ENCODE measurements around the gene MLLT3. TPM values are rescaled to one million over a fixed set of nuclear protein-coding genes. Genes with fewer than 3 reads are reported as not detected.

Gene MLLT3
- total RNA-seq, 1 donor from 2014 or later: 35.1 TPM

GRCh38 chr9:20479419-20480155, 142.7 kb downstream of the MLLT3 start:
- TF ChIP-seq CTCF (IDR thresholded peaks at IDR 0.05; ENCODE audit: insufficient read depth, low read depth, low read length) (no peak), EZH2 (IDR thresholded peaks at IDR 0.05; ENCODE audit: insufficient read depth, low read length) (no peak)
- H3K27me3 ChIP-seq (ENCODE audit: insufficient read depth, low read length): no peaks in the 10 kb centered on the region
- no peak overlapping the region for H3K4me3 ChIP-seq (ENCODE audit: insufficient read depth, low read depth, low read length)
- no peaks in the 10 kb centered on the region for H3K9me3 Mint-ChIP-seq (ENCODE audit: unreplicated experiment)
- peaks cover 23% of the 10 kb centered on the region for H3K4me1 Mint-ChIP-seq (ENCODE audit: low read depth, unreplicated experiment)
- no peak overlapping the region for H2AFZ ChIP-seq (ENCODE audit: low read depth, low read length)
- DNase-seq (ENCODE audit: low read depth): no peak
- H3K27ac ChIP-seq (ENCODE audit: low read depth, low read length): no peak overlapping the region
- no peak overlapping the region for H3K4me3 Mint-ChIP-seq (ENCODE audit: unreplicated experiment)
- H3K27me3 Mint-ChIP-seq (ENCODE audit: low read depth, unreplicated experiment): no peaks in the 10 kb centered on the region
- H3K9me3 ChIP-seq (ENCODE audit: insufficient read depth, low read depth, low read length): no peaks in the 10 kb centered on the region
- no peaks in the 10 kb centered on the region for H3K36me3 ChIP-seq (ENCODE audit: insufficient read depth, low read length)
- no peak overlapping the region for H3K4me2 ChIP-seq (ENCODE audit: low read length)
- no peaks in the 10 kb centered on the region for H3K79me2 ChIP-seq (ENCODE audit: insufficient read depth, low read length)
- H3K4me1 ChIP-seq (ENCODE audit: insufficient read depth, low read length): peaks cover 2% of the 10 kb centered on the region
- H3K9ac ChIP-seq (ENCODE audit: low read length): no peak overlapping the region
- H3K27ac Mint-ChIP-seq (ENCODE audit: unreplicated experiment): no peak overlapping the region
- no peaks in the 10 kb centered on the region for H3K36me3 Mint-ChIP-seq (ENCODE audit: low read depth, unreplicated experiment)
- no peak for FAIRE-seq
- H4K20me1 ChIP-seq (ENCODE audit: insufficient read depth, low read length): peaks cover 9% of the 10 kb centered on the region

DNA sequence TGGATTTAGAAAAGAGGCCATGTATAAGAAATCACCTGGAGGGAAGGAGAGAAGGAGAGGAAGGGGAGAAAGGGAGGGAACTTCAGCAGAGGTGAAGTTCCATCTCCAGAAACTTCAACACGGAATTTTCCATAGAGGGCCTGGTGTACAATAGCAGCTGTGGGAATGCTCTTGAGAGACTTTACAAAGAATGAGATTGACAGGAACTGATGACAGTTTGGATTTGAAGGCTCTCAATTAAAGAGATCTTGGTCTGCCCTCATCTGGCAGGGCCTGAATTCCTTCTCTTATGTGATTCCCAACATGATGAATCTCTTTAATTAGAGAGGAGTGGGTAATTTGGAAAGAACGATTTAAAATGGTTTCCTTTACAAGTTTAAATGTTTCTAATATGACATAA, 143.5 kb downstream of the MLLT3 start:
- Histone ChIP-seq H3K36me3 (ENCODE audit: insufficient read depth, low read length) (no peaks in the 10 kb centered on the region), H3K4me2 (ENCODE audit: low read length) (no peak overlapping the region), H3K4me1 (ENCODE audit: insufficient read depth, low read length) (peaks cover 2% of the 10 kb centered on the region), H3K27me3 (ENCODE audit: insufficient read depth, low read length) (no peaks in the 10 kb centered on the region), H3K9ac (ENCODE audit: low read length) (no peak overlapping the region), H3K27ac (ENCODE audit: low read depth, low read length) (no peak overlapping the region), H3K4me3 (ENCODE audit: insufficient read depth, low read depth, low read length) (no peak overlapping the region), H3K9me3 (ENCODE audit: insufficient read depth, low read depth, low read length) (no peaks in the 10 kb centered on the region), H2AFZ (ENCODE audit: low read depth, low read length) (no peak overlapping the region), H3K79me2 (ENCODE audit: insufficient read depth, low read length) (no peaks in the 10 kb centered on the region), H4K20me1 (ENCODE audit: insufficient read depth, low read length) (peaks cover 12% of the 10 kb centered on the region)
- H3K27me3 Mint-ChIP-seq (ENCODE audit: low read depth, unreplicated experiment): no peaks in the 10 kb centered on the region
- no peaks in the 10 kb centered on the region for H3K9me3 Mint-ChIP-seq (ENCODE audit: unreplicated experiment)
- DNase-seq (ENCODE audit: low read depth) (no peak), FAIRE-seq (no peak)
- H3K36me3 Mint-ChIP-seq (ENCODE audit: low read depth, unreplicated experiment): no peaks in the 10 kb centered on the region
- no peak overlapping the region for H3K4me3 Mint-ChIP-seq (ENCODE audit: unreplicated experiment)
- no peak overlapping the region for H3K27ac Mint-ChIP-seq (ENCODE audit: unreplicated experiment)
- H3K4me1 Mint-ChIP-seq (ENCODE audit: low read depth, unreplicated experiment): peaks cover 23% of the 10 kb centered on the region
- TF ChIP-seq EZH2 (IDR thresholded peaks at IDR 0.05; ENCODE audit: insufficient read depth, low read length): no peak
- no peak for TF ChIP-seq CTCF (IDR thresholded peaks at IDR 0.05; ENCODE audit: insufficient read depth, low read depth, low read length)

DNA sequence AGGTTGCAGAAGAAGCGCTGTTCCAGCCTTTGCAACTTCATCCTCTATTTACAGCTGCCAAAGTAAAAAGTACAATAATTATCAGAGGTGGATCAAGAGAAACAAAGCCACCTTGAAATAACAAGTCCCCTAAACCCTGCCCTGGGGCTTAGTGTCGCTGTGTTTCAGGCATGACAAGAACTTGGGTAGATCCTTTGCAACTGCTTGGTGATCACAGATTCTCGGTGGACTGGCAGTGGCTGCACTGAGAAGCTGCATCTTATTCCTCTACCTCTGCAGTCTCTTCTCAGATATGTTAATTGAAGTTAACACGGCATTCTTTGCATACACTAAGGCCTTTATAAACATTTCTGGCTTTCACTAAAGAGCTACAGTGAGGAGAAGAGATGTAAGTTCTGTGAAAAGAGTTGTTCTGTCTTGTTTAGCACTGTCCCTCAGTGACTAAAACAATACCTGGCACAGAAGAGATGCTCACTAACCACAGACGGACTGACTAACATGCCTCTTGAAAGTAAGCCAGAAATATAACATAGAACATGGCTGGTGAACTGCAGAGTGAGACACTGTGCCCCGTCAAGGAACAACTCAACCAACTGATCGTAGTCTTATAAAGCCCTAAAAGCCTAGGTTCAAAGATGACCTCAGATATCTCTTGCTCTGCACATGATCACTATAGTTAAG, 144.2 kb downstream of the MLLT3 start:
- no peaks in the 10 kb centered on the region for H3K79me2 ChIP-seq (ENCODE audit: insufficient read depth, low read length)
- peaks cover 2% of the 10 kb centered on the region for H3K4me1 ChIP-seq (ENCODE audit: insufficient read depth, low read length)
- peak overlapping the region; percentile 25 for H3K4me2 ChIP-seq (ENCODE audit: low read length)
- H3K9me3 ChIP-seq (ENCODE audit: insufficient read depth, low read depth, low read length): no peaks in the 10 kb centered on the region
- H3K4me3 ChIP-seq (ENCODE audit: insufficient read depth, low read depth, low read length): no peak overlapping the region
- H2AFZ ChIP-seq (ENCODE audit: low read depth, low read length): no peak overlapping the region
- H4K20me1 ChIP-seq (ENCODE audit: insufficient read depth, low read length): peaks cover 12% of the 10 kb centered on the region
- no peak overlapping the region for H3K27ac ChIP-seq (ENCODE audit: low read depth, low read length)
- H3K36me3 ChIP-seq (ENCODE audit: insufficient read depth, low read length): no peaks in the 10 kb centered on the region
- Mint-ChIP-seq H3K4me1 (ENCODE audit: low read depth, unreplicated experiment) (peaks cover 23% of the 10 kb centered on the region), H3K4me3 (ENCODE audit: unreplicated experiment) (no peak overlapping the region), H3K27ac (ENCODE audit: unreplicated experiment) (no peak overlapping the region), H3K36me3 (ENCODE audit: low read depth, unreplicated experiment) (no peaks in the 10 kb centered on the region), H3K27me3 (ENCODE audit: low read depth, unreplicated experiment) (no peaks in the 10 kb centered on the region), H3K9me3 (ENCODE audit: unreplicated experiment) (no peaks in the 10 kb centered on the region)
- TF ChIP-seq CTCF (IDR thresholded peaks at IDR 0.05; ENCODE audit: insufficient read depth, low read depth, low read length) (no peak), EZH2 (IDR thresholded peaks at IDR 0.05; ENCODE audit: insufficient read depth, low read length) (no peak)
- FAIRE-seq (no peak), DNase-seq (ENCODE audit: low read depth) (peak; percentile 61)
- no peaks in the 10 kb centered on the region for H3K27me3 ChIP-seq (ENCODE audit: insufficient read depth, low read length)
- H3K9ac ChIP-seq (ENCODE audit: low read length): no peak overlapping the region
